H9 (cell line): Measurements from ENCODE around the gene LIPA. TPM values are rescaled to one million over a fixed set of nuclear protein-coding genes. Genes with fewer than 3 reads are reported as not detected.

Experiments used
- DNase-seq: peaks from one replicate; pipeline ENCODE4 v3.0.0-alpha.2; 2017
- H2AFZ ChIP-seq: one replicate; pipeline ENCODE4 v1.6.1; 2013; ENCODE audit warnings: mild to moderate bottlenecking, low read length, control low read depth, moderate library complexity
- H2AK5ac ChIP-seq: 2 replicates; pipeline ENCODE4 v1.6.1; 2013; ENCODE audit warnings: low read length, control low read depth, mixed read lengths; ENCODE audit not compliant: insufficient read length
- H2BK120ac ChIP-seq: one replicate; pipeline ENCODE4 v1.6.1; 2013; ENCODE audit warnings: low read depth, mild to moderate bottlenecking, low read length, control low read depth, inconsistent platforms; ENCODE audit not compliant: poor library complexity, severe bottlenecking
- H2BK12ac ChIP-seq: 2 replicates; pipeline ENCODE4 v1.6.1; 2013; ENCODE audit warnings: low read length, control low read depth, mixed read lengths, low read depth; ENCODE audit not compliant: insufficient read length
- H2BK15ac ChIP-seq: 2 replicates; pipeline ENCODE4 v1.6.1; 2013; ENCODE audit warnings: low read depth, low read length, control low read depth
- H2BK20ac ChIP-seq: one replicate; pipeline ENCODE4 v1.6.1; 2013; ENCODE audit warnings: low read depth, mild to moderate bottlenecking, low read length, control low read depth, inconsistent platforms; ENCODE audit not compliant: poor library complexity, severe bottlenecking
- H2BK5ac ChIP-seq: 2 replicates; pipeline ENCODE4 v1.6.1; 2013; ENCODE audit warnings: low read length, control low read depth, mixed read lengths; ENCODE audit not compliant: insufficient read length
- H3K14ac ChIP-seq: 2 replicates; pipeline ENCODE4 v1.6.1; 2013; ENCODE audit warnings: low read length, control low read depth; ENCODE audit not compliant: insufficient read depth
- H3K18ac ChIP-seq: 2 replicates; pipeline ENCODE4 v1.6.1; 2013; ENCODE audit warnings: low read depth, mild to moderate bottlenecking, mixed read lengths, low read length, control low read depth; ENCODE audit not compliant: insufficient read length
- H3K23ac ChIP-seq: 2 replicates; pipeline ENCODE4 v1.6.1; 2013; ENCODE audit warnings: low read length, control low read depth, mixed read lengths, low read depth; ENCODE audit not compliant: insufficient read length
- H3K23me2 ChIP-seq: 2 replicates; pipeline ENCODE4 v1.6.1; 2013; ENCODE audit warnings: low read depth, mild to moderate bottlenecking, mixed read lengths, low read length, control low read depth; ENCODE audit not compliant: insufficient read length, poor library complexity, severe bottlenecking
- H3K27ac ChIP-seq: 2 replicates; pipeline ENCODE4 v1.5.1; 2013; ENCODE audit warnings: low read length, control low read depth, mixed read lengths, low read depth; ENCODE audit not compliant: insufficient read length
- H3K27me3 ChIP-seq: 2 replicates; pipeline ENCODE4 v1.6.1; 2013; ENCODE audit warnings: low read length, control low read depth, inconsistent platforms; ENCODE audit not compliant: insufficient read depth
- H3K4ac ChIP-seq: 2 replicates; pipeline ENCODE4 v1.6.1; 2013; ENCODE audit warnings: low read depth, mild to moderate bottlenecking, control low read depth, inconsistent platforms, low read length, moderate library complexity
- H3K4me1 ChIP-seq: 2 replicates; pipeline ENCODE4 v1.6.1; 2013; ENCODE audit warnings: low read length, control low read depth, inconsistent platforms; ENCODE audit not compliant: insufficient read depth
- H3K4me2 ChIP-seq: 2 replicates; pipeline ENCODE4 v1.6.1; 2013; ENCODE audit warnings: low read length, control low read depth, mixed read lengths; ENCODE audit not compliant: insufficient read length, insufficient read depth
- H3K56ac ChIP-seq: 2 replicates; pipeline ENCODE4 v1.6.1; 2013; ENCODE audit warnings: low read depth, mild to moderate bottlenecking, mixed read lengths, low read length, control low read depth; ENCODE audit not compliant: insufficient read length
- H3K79me1 ChIP-seq: 2 replicates; pipeline ENCODE4 v1.6.1; 2013; ENCODE audit warnings: low read depth, mild to moderate bottlenecking, moderate library complexity, low read length, control low read depth, inconsistent platforms; ENCODE audit not compliant: insufficient read depth, poor library complexity, severe bottlenecking
- H3K79me2 ChIP-seq: 2 replicates; pipeline ENCODE4 v1.6.1; 2013; ENCODE audit warnings: low read length, control low read depth, inconsistent platforms; ENCODE audit not compliant: insufficient read depth
- H3K9ac ChIP-seq: 2 replicates; pipeline ENCODE4 v1.6.1; 2013; ENCODE audit warnings: low read length, control low read depth, mixed read lengths; ENCODE audit not compliant: insufficient read length; ENCODE audit errors: extremely low read depth
- H3K9me3 ChIP-seq: one replicate; pipeline ENCODE4 v1.6.1; 2013; ENCODE audit warnings: low read depth, low read length, inconsistent platforms; ENCODE audit not compliant: control insufficient read depth
- H3T11ph ChIP-seq: one replicate; pipeline ENCODE4 v1.6.1; 2013; ENCODE audit warnings: mild to moderate bottlenecking, low read length, control low read depth, inconsistent platforms
- H4K20me1 ChIP-seq: one replicate; pipeline ENCODE4 v1.6.1; 2013; ENCODE audit not compliant: control insufficient read depth, insufficient read length, insufficient read depth
- H4K5ac ChIP-seq: 2 replicates; pipeline ENCODE4 v1.6.1; 2013; ENCODE audit warnings: low read depth, mild to moderate bottlenecking, mixed read lengths, low read length, control low read depth; ENCODE audit not compliant: insufficient read length
- H4K8ac ChIP-seq: replicated peaks from 2 replicates; pipeline ENCODE4 v1.6.1; 2013; ENCODE audit warnings: low read length, control low read depth, mixed read lengths, low read depth; ENCODE audit not compliant: insufficient read length
- H4K91ac ChIP-seq: 2 replicates; pipeline ENCODE4 v1.6.1; 2013; ENCODE audit warnings: low read depth, mild to moderate bottlenecking, moderate library complexity, mixed read lengths, low read length, control low read depth; ENCODE audit not compliant: insufficient read length
- H3K27ac Mint-ChIP-seq, 3 experiments: 2 replicates in 2 of 3; 3 replicates in 1 of 3; pipeline ENCODE4 v1.8.0; 2020 to 2021; ENCODE audit warnings: mixed read lengths in 3 of 3, mild to moderate bottlenecking in 1 of 3, moderate library complexity in 1 of 3
- H3K27me3 Mint-ChIP-seq: 2 replicates; pipeline ENCODE4 v1.8.0; 2021; ENCODE audit warnings: low read depth, mild to moderate bottlenecking, moderate library complexity, mixed read lengths
- H3K36me3 Mint-ChIP-seq, 3 experiments: 2 replicates in 2 of 3; 3 replicates in 1 of 3; pipeline ENCODE4 v1.8.0; 2020 to 2021; ENCODE audit warnings: low read depth in 3 of 3, mixed read lengths in 3 of 3; ENCODE audit not compliant: insufficient read depth in 1 of 3
- H3K4me1 Mint-ChIP-seq, 2 experiments: 2 replicates each; pipeline ENCODE4 v1.8.0; 2020; ENCODE audit warnings: mixed read lengths in 2 of 2
- H3K4me3 Mint-ChIP-seq, 2 experiments: 2 replicates in 1 of 2; 3 replicates in 1 of 2; pipeline ENCODE4 v1.8.0; 2020 to 2021; ENCODE audit warnings: mild to moderate bottlenecking in 2 of 2, mixed read lengths in 2 of 2, moderate library complexity in 1 of 2
- H3K9me3 Mint-ChIP-seq, 2 experiments: 2 replicates in 1 of 2; 3 replicates in 1 of 2; pipeline ENCODE4 v1.8.0; 2020; ENCODE audit warnings: mild to moderate bottlenecking in 2 of 2, mixed read lengths in 2 of 2, moderate library complexity in 1 of 2
- CTCF ChIP-seq: fragments of 200-600 bp; sonication (generic); conservative IDR thresholded peaks from 3 replicates; pipeline ENCODE4 v1.8.0; 2021; ENCODE audit warnings: antibody characterized with exemption, mild to moderate bottlenecking
- total RNA-seq: library from RNA; stranded (reverse); gene quantifications from 2 replicates; pipeline ENCODE4 v1.2.1, GENCODE V29; 2021

LIPA gene
- total RNA-seq, 1 experiment from 2014 or later, result 20.9 TPM

GRCh38 chr10:89173075-89173474 lies 78.5 kb downstream of the LIPA start:
- no peak overlapping the region for H2BK20ac ChIP-seq
- H3K23me2 ChIP-seq, result no peaks in the 10 kb centered on the region
- H3K18ac ChIP-seq, result no peak overlapping the region
- H3K4me2 ChIP-seq, result no peak overlapping the region
- H2BK5ac ChIP-seq, result no peak overlapping the region
- H4K8ac ChIP-seq, result no peak overlapping the region
- no peaks in the 10 kb centered on the region for H3K9me3 ChIP-seq
- TF ChIP-seq CTCF, result no peak
- H3K4ac ChIP-seq, result no peak overlapping the region
- no peaks in the 10 kb centered on the region for H3K79me1 ChIP-seq
- Mint-ChIP-seq H3K9me3 (no peaks in the 10 kb centered on the region), H3K4me1 (peaks cover 22% of the 10 kb centered on the region in 2 experiments), H3K27ac (peak overlapping the region in 2 of 3 experiments; percentile 81 to 86; a peak in 4 of 7 replicates), H3K4me3 (no peak overlapping the region), H3K36me3 (no peaks in the 10 kb centered on the region), H3K27me3 (no peaks in the 10 kb centered on the region)
- no peak overlapping the region for H2AFZ ChIP-seq
- peaks cover 2% of the 10 kb centered on the region; the same call in 1 of the 2 replicates for H3K4me1 ChIP-seq
- no peaks in the 10 kb centered on the region for H4K20me1 ChIP-seq
- H3K27ac ChIP-seq, result no peak overlapping the region
- no peak overlapping the region for H2BK12ac ChIP-seq
- no peaks in the 10 kb centered on the region for H3K27me3 ChIP-seq
- no peak overlapping the region for H3K23ac ChIP-seq
- no peak overlapping the region for H3K56ac ChIP-seq
- no peak for DNase-seq
- no peak overlapping the region for H3K14ac ChIP-seq
- no peak overlapping the region for H4K91ac ChIP-seq
- H4K5ac ChIP-seq, result no peak overlapping the region
- H3T11ph ChIP-seq, result no peak overlapping the region
- no peak overlapping the region for H2AK5ac ChIP-seq
- H3K9ac ChIP-seq, result no peak overlapping the region
- no peaks in the 10 kb centered on the region for H3K79me2 ChIP-seq
- H2BK120ac ChIP-seq, result no peak overlapping the region
- no peak overlapping the region for H2BK15ac ChIP-seq
